ENCODE results near the gene SFI1.

Gene SFI1

DNA sequence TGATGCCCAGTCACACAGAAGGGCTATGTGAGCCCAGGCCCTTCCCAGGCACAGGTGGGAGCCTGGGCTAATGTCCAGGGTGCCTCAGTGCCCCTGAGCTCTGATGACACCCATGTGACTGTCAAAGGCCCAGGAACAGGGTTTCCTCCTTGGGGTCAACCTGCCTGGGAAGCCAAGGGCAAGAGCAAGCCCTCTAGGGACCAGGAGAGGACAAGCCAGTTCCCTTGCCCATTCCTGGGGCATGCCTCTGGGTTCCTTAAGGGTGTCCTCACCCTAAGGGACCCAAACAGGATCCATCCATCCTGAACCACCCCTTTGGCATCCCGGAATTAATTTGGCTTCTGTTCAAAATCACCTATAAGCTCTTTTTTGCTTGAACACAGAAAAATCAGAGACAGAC is 126.6 kb downstream of the SFI1 start:
- no peak overlapping the region for H3K27ac ChIP-seq
- TF ChIP-seq ZFX (IDR thresholded peaks at IDR 0.05) = no peak
- TF ChIP-seq, protein P1, sequence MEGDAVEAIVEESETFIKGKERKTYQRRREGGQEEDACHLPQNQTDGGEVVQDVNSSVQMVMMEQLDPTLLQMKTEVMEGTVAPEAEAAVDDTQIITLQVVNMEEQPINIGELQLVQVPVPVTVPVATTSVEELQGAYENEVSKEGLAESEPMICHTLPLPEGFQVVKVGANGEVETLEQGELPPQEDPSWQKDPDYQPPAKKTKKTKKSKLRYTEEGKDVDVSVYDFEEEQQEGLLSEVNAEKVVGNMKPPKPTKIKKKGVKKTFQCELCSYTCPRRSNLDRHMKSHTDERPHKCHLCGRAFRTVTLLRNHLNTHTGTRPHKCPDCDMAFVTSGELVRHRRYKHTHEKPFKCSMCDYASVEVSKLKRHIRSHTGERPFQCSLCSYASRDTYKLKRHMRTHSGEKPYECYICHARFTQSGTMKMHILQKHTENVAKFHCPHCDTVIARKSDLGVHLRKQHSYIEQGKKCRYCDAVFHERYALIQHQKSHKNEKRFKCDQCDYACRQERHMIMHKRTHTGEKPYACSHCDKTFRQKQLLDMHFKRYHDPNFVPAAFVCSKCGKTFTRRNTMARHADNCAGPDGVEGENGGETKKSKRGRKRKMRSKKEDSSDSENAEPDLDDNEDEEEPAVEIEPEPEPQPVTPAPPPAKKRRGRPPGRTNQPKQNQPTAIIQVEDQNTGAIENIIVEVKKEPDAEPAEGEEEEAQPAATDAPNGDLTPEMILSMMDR (conservative IDR thresholded peaks at IDR 0.05) = no peak

DNA sequence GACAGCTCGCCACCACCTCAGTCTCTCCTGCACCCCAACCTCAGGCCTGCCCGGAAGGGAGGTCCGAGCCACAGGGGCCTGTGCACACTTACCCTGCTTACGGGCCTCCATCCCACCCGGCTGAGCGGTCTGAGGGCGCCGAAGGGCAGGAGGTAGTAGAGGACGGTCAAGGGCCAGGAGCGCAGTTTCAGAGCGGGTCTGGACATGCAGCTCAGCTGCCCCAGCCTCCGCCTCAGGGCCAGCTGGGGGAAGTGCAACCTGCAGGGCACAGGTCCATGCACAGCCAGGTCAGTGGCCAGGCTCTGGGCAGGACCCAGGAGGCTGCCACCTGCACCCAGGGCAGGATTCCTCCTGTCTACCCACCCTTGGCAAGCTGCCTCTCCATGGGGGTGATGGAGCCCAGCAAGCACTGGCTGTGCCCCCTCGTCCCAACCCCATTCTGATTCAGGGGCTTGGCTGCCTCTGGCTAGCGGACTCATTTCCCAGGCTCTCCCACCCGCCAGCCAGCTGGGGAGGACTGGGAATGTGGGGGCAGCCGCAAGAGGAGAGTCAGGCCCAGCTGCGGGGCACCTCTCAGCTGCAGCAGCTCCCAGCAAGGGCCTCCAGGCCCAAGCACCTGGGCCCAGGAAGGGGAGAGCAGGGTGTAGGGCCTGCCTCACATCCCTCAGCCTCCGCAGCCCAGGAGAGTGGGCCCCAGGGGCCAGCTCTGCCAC is 127.4 kb downstream of the SFI1 start:
- TF ChIP-seq ZFX (IDR thresholded peaks at IDR 0.05) = no peak
- TF ChIP-seq, protein P1 (conservative IDR thresholded peaks at IDR 0.05) = no peak
- H3K27ac ChIP-seq = no peak overlapping the region

DNA sequence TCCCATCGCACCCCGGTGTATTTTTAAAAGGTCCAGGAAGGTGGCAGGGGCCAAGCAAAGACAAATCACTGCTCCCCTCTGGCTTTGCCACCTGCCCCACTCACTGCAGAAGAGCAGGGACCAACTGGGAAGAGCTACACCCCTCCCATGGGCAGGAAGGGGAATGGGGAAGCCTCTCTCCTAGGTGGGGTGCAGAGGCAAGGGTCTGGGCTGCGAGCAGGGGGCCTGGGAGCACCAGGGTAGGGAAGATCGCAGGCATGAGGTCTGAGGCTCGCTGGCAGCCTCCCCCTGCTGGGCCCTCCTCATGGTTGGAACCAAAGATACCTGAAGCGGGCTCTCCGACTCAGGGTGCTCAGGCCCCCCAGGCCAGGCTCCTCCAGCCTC is 128.9 kb downstream of the SFI1 start:
- TF ChIP-seq, protein P1 (conservative IDR thresholded peaks at IDR 0.05) = no peak
- no peak for TF ChIP-seq ZFX (IDR thresholded peaks at IDR 0.05)

DNA sequence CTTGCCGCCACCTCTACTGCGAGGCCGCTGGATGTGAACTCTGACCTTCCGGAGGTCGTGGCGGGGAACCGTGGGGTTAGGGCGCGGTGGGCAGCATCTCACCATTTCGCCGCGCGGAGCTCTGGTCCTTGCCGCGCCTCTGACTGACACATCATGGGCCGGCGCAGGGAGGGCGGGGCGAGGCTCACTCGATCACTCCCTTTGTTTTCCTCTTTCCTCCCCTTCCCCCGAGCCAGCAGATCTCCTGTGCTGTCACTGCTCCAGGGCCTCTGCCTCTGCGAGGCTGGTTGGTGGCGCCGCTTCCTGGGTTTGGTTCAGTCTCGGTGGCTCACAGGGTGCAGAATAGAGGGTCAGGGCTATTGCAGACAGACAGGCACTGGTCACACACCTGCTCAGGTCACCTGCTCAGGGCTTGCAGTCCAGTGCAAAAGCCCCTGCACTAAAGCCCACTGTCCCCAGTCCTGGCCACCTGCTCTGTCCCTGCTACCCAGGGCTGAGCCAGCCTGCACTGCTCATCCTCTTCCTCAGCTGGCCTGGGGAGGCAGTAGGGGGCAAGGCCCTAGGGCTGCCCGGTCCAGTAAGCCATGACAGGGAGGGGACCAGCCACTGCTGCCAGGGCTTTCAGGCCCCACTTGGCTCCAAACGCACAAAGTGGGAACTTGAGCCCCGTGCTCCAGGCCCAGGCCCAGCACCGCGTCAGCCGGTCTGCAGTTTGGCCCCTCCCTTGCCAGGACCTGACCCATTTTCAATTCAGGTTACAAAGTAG is 129.5 kb downstream of the SFI1 start:
- peak overlapping the region; percentile 9 for H3K27ac ChIP-seq
- TF ChIP-seq ZFX (IDR thresholded peaks at IDR 0.05) = no peak
- TF ChIP-seq, protein P1 (conservative IDR thresholded peaks at IDR 0.05) = no peak

More for the DNA sequence above, 128.9 kb downstream of the SFI1 start:
- no peak overlapping the region for H3K27ac ChIP-seq

DNA sequence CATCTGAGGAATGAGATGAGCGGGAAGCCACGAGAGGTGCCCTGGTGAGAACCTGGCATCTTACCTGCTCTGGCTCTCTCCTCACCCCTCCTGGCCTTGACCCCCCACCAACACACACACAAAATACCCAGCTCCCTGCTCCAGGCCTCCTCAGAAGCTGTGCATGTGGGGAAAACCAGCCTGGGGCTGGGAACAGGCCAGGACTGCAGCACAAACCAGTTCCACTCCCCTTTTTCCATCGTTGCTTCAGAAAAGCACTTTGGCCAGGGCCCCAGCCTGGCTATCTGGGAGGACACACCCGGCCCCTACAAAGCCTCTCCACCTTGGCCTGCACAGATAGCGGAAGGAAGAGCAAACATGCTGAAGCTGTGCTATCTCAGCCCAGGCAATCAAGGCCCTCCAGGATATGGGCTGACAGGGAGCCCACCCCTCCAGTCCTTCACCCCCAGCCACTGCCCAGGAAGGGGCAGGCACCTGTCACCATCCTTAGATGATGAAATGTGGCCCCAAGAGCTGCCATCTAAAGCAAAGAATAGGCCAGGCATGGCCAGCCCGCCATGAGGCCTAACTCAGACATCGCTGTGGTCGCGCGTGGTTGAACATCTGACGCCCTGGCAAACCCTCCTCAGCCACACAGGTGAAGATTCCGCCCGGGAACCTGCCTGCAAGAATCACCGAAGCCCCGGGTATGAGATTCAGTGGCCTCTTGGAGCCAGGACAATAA is 130.3 kb downstream of the SFI1 start:
- H3K27ac ChIP-seq = peak overlapping the region; percentile 9
- TF ChIP-seq, protein P1 (conservative IDR thresholded peaks at IDR 0.05) = no peak
- TF ChIP-seq ZFX (IDR thresholded peaks at IDR 0.05) = no peak

DNA sequence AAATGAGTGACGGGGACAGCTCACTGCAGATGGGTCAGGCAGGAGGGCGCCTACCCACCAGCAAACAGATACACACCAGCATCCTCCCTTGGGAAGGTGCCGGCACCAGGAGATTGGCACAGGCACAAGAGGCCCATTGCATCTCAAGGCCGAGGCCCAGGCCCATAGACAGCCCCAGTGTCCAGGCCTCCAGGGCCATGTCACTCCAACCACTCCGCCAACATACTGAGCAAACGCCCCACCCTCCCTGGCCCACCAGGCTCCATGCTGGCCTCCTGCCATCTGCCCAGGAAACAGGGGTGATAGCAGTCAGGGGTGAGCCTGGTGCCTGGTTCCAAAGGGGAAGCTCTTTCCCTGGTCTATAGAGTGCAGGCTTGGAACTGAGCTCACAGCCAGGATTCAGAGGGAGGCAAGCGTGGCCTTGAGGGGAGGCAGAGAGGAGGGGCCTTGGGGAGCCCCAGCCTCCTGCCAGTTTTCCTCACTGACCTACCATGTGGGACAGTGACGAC is 130.9 kb downstream of the SFI1 start:
- peak overlapping the region; percentile 9; the same call in 1 of the 2 replicates for H3K27ac ChIP-seq
- TF ChIP-seq, protein P1 (conservative IDR thresholded peaks at IDR 0.05) = no peak
- no peak for TF ChIP-seq ZFX (IDR thresholded peaks at IDR 0.05)

Data from C4-2B (cell line).